Fibroblast of mammary gland (primary cell): ENCODE results near the gene CHD9NB.
"Not testable (repeated sequence)": the region's sequence is repeated elsewhere in the genome, so short reads cannot be mapped to it uniquely, and the experiment has no call there.

ENCODE experiments used
- DNase-seq: peaks from one replicate; pipeline ENCODE4 v3.0.0-alpha.2; 2010; ENCODE audit warnings: low read depth
- H3K4me3 ChIP-seq: 2 replicates; pipeline ENCODE4 v1.5.1; 2011; ENCODE audit warnings: low read depth, mild to moderate bottlenecking, low read length, moderate library complexity; ENCODE audit not compliant: control insufficient read depth
- TF ChIP-seq, protein P1 (sequence below): conservative IDR thresholded peaks from 2 replicates; pipeline ENCODE4 v1.5.1; 2011; ENCODE audit warnings: low read depth, low read length, inconsistent platforms; ENCODE audit not compliant: control insufficient read depth, insufficient read depth

Gene CHD9NB

GRCh38 chr16:53053967-53054669, 1.4 kb upstream of the CHD9NB start:
- H3K4me3 ChIP-seq, result peak overlapping the region; percentile 72
- TF ChIP-seq, protein P1, sequence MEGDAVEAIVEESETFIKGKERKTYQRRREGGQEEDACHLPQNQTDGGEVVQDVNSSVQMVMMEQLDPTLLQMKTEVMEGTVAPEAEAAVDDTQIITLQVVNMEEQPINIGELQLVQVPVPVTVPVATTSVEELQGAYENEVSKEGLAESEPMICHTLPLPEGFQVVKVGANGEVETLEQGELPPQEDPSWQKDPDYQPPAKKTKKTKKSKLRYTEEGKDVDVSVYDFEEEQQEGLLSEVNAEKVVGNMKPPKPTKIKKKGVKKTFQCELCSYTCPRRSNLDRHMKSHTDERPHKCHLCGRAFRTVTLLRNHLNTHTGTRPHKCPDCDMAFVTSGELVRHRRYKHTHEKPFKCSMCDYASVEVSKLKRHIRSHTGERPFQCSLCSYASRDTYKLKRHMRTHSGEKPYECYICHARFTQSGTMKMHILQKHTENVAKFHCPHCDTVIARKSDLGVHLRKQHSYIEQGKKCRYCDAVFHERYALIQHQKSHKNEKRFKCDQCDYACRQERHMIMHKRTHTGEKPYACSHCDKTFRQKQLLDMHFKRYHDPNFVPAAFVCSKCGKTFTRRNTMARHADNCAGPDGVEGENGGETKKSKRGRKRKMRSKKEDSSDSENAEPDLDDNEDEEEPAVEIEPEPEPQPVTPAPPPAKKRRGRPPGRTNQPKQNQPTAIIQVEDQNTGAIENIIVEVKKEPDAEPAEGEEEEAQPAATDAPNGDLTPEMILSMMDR, result no peak
- peak; percentile 39 for DNase-seq

- H3K4me3 ChIP-seq, DNase-seq: not testable (repeated sequence)
Measured at GRCh38 chr16:53051255-53051654, 1.4 kb downstream of the CHD9NB start.

- no peak for DNase-seq
- TF ChIP-seq, protein P1, result no peak
- H3K4me3 ChIP-seq, result no peak overlapping the region
Measured at GRCh38 chr16:53048139-53048915, 4.4 kb downstream of the CHD9NB start.

DNA sequence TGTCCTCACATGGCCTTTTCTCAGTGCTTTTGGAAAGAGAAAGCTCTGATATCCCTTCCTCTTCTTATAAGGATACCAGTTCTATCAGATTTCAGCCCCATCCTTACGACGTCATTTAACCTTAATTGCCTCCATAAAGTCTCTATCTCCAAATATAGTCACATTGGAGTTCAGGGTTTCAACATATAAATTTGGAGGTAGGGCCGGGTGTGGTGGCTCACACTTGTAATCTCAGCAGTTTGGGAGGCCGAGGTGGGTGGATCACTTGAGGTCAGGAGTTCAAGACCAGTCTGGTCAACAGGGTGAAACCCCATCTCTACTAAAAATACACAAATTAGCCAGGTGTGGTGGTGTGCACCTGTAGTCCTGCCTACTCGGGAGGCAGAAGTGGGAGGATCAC, 5.2 kb downstream of the CHD9NB start:
- not testable (repeated sequence) for H3K4me3 ChIP-seq, DNase-seq

GRCh38 chr16:53045341-53046220, 7.1 kb downstream of the CHD9NB start:
- no peak overlapping the region for H3K4me3 ChIP-seq
- no peak for DNase-seq
- TF ChIP-seq, protein P1, result no peak

DNA sequence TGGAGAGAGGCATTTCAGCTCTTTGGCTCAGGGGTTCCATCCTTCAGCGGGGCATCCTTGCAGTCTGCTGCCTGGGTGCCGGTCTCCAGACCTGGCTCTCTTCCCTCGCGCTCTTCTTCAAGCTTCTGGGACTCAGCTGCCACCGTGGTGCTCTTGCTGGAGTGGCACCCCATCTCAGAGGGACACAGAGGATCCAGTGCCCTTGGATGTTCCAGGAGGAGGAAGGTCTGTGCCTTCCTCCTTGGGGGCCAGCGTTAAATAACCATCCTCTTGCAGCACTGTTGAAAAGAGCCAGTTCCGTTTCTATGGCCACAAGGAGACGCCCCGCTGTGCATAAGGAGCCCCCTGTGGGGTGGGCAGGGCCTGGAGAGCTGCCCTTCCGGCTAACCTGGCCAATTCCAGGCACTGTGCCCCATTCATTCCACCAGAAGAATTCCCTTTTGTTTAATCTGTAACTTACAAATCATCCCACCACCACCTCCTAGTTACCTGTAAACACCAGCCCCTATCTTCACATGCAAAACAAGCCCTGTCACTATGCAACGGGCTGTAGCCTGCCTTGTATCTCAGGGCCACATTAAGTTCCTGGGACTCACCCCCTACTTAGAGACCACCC, 8.6 kb downstream of the CHD9NB start:
- H3K4me3 ChIP-seq, result no peak overlapping the region
- no peak for DNase-seq

GRCh38 chr16:53043428-53043831, 9.3 kb downstream of the CHD9NB start:
- DNase-seq, result no peak
- TF ChIP-seq, protein P1, result no peak
- H3K4me3 ChIP-seq, result no peak overlapping the region

More for the DNA sequence above, 8.6 kb downstream of the CHD9NB start:
- TF ChIP-seq, protein P1, result no peak
